ENCODE measurements around the gene GFER. TPM values are rescaled to one million over a fixed set of nuclear protein-coding genes. Genes with fewer than 3 reads are reported as not detected.

GFER gene
- total and polyA plus RNA-seq, 9 of the 15 experiments (the other 6 are each of a cell fraction or from before 2014, with no cell fraction given) = 4.3 to 53.7 (median 19.8) TPM

- no peak for TF ChIP-seq MGA (IDR thresholded peaks at IDR 0.05)
- no peak for TF ChIP-seq PHTF2 (CRISPR knock-in tag; IDR thresholded peaks at IDR 0.05)
- TF ChIP-seq OTX1 (CRISPR knock-in tag; IDR thresholded peaks at IDR 0.05) = no peak
- TF ChIP-seq BRCA1 (IDR thresholded peaks at IDR 0.05) = no peak
- no peak for TF ChIP-seq BRCA1 (CRISPR knock-in tag; IDR thresholded peaks at IDR 0.05)
- TF ChIP-seq GTF2E2 (tag; IDR thresholded peaks at IDR 0.05) = 0 out of 2 replicates have a peak, but pooled peaks have one; percentile 35
- TF ChIP-seq BCLAF1 (IDR thresholded peaks at IDR 0.05; ENCODE audit: borderline replicate concordance in 1 of 2, control insufficient read depth in 1 of 2, low read depth in 2 of 2, low read length in 1 of 2) = peak in 1 of 2 experiments; percentile 88; a peak in 2 of 4 replicates
- TF ChIP-seq PRPF4 (IDR thresholded peaks at IDR 0.05; ENCODE audit: insufficient read depth, low read depth, low read length, poor library complexity, severe bottlenecking) = no peak
- 0 out of 2 replicates have a peak, but pooled peaks have one; percentile 41 for TF ChIP-seq ZKSCAN1 (IDR thresholded peaks at IDR 0.05; ENCODE audit: low read depth, low read length)
- TF ChIP-seq ZEB2 (IDR thresholded peaks at IDR 0.05) = no peak
- TF ChIP-seq VEZF1 (CRISPR knock-in tag; IDR thresholded peaks at IDR 0.05) = peak; percentile 90
Observed at GRCh38 chr16:1983544-1984346, at the start of gene GFER (continued).
